ENCODE measurements around the gene DHX32. TPM values are rescaled to one million over a fixed set of nuclear protein-coding genes. Genes with fewer than 3 reads are reported as not detected.

Gene DHX32
- total and polyA plus RNA-seq, 2 experiments from 2014 or later, result 40.6 to 50.8 TPM

GRCh38 chr10:125844751-125845221, 36.3 kb downstream of the DHX32 start:
- no peaks in the 10 kb centered on the region for H4K20me1 ChIP-seq (ENCODE audit: insufficient read depth, poor library complexity, severe bottlenecking)
- no peak overlapping the region for H3K27ac ChIP-seq
- no peaks in the 10 kb centered on the region for H3K4me1 ChIP-seq (ENCODE audit: insufficient read depth)
- no peak for TF ChIP-seq EZH2 (IDR thresholded peaks at IDR 0.05; ENCODE audit: borderline replicate concordance)
- TF ChIP-seq EZH2phosphoT487 (IDR thresholded peaks at IDR 0.05; ENCODE audit: low read depth, severe bottlenecking, unreplicated experiment), result no peak
- TF ChIP-seq, protein P1, sequence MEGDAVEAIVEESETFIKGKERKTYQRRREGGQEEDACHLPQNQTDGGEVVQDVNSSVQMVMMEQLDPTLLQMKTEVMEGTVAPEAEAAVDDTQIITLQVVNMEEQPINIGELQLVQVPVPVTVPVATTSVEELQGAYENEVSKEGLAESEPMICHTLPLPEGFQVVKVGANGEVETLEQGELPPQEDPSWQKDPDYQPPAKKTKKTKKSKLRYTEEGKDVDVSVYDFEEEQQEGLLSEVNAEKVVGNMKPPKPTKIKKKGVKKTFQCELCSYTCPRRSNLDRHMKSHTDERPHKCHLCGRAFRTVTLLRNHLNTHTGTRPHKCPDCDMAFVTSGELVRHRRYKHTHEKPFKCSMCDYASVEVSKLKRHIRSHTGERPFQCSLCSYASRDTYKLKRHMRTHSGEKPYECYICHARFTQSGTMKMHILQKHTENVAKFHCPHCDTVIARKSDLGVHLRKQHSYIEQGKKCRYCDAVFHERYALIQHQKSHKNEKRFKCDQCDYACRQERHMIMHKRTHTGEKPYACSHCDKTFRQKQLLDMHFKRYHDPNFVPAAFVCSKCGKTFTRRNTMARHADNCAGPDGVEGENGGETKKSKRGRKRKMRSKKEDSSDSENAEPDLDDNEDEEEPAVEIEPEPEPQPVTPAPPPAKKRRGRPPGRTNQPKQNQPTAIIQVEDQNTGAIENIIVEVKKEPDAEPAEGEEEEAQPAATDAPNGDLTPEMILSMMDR (IDR thresholded peaks at IDR 0.05; ENCODE audit: poor library complexity), result no peak
- H3K4me2 ChIP-seq, result no peak overlapping the region
- H3K36me3 ChIP-seq (replicated peaks; ENCODE audit: insufficient read depth, low read depth), result no peaks in the 10 kb centered on the region
- DNase-seq (ENCODE audit: low spot score), result no peak
- 92% methylated on average over 7 of the region's 7 CpGs for WGBS (ENCODE audit: low lambda C conversion rate, missing lambda C conversion rate)
- no peaks in the 10 kb centered on the region for H3K79me2 ChIP-seq
- H3K27me3 ChIP-seq, result no peaks in the 10 kb centered on the region
- no peaks in the 10 kb centered on the region for H3K9me3 ChIP-seq (ENCODE audit: low read depth)
- H3K4me3 ChIP-seq, result no peak overlapping the region
- no peaks in the 10 kb centered on the region for H3K9me2 ChIP-seq (replicated peaks; ENCODE audit: insufficient read depth)
- no peak overlapping the region for H2AFZ ChIP-seq

DNA sequence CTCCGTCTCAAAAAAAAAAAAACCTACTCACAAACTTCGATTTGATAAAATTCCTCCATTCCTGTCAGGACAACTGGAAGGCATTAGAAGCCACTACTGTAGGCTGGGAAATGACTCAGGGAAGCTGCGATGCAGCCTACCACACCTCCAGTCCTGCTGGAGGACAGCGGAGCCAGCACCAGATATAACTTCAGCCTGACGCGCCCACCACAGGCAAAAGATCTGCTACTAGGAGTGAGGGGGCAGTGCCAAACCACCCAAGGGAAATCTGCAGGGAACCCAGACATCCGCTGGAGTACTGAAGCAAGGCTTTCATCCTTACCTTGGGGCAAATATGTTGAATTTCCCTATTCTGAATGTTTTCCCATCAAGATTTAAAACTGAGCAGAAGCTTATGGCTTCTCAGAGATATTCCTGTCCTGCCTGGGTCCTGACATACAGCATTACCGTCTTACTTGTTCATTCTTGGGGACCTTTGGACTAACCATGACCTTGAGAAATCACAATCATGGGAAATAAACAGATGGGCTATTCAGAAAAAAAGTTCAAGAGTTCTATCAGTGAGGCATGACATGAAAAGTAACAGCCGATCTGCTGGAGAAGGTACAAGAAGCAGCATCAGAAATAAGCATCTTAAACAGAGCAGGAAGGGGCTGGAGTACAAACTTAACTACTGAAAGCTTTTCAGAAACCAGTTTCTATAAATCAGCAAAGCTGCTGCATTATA, 37.3 kb downstream of the DHX32 start:
- Histone ChIP-seq H3K79me2 (no peaks in the 10 kb centered on the region), H3K9me3 (ENCODE audit: low read depth) (no peaks in the 10 kb centered on the region), H3K4me1 (ENCODE audit: insufficient read depth) (no peaks in the 10 kb centered on the region), H3K27me3 (no peaks in the 10 kb centered on the region), H3K4me2 (no peak overlapping the region), H3K4me3 (no peak overlapping the region), H3K36me3 (replicated peaks; ENCODE audit: insufficient read depth, low read depth) (no peaks in the 10 kb centered on the region), H3K9me2 (replicated peaks; ENCODE audit: insufficient read depth) (no peaks in the 10 kb centered on the region), H3K27ac (no peak overlapping the region), H4K20me1 (ENCODE audit: insufficient read depth, poor library complexity, severe bottlenecking) (no peaks in the 10 kb centered on the region), H2AFZ (no peak overlapping the region)
- WGBS (ENCODE audit: low lambda C conversion rate, missing lambda C conversion rate), result 91% methylated on average over 9 of the region's 9 CpGs
- no peak for DNase-seq (ENCODE audit: low spot score)
- TF ChIP-seq EZH2 (IDR thresholded peaks at IDR 0.05; ENCODE audit: borderline replicate concordance) (no peak), EZH2phosphoT487 (IDR thresholded peaks at IDR 0.05; ENCODE audit: low read depth, severe bottlenecking, unreplicated experiment) (no peak)
- TF ChIP-seq, protein P1 (IDR thresholded peaks at IDR 0.05; ENCODE audit: poor library complexity), result no peak

GRCh38 chr10:125840955-125841354, 40.1 kb downstream of the DHX32 start:
- 83% methylated on average over 3 of the region's 3 CpGs for WGBS (ENCODE audit: low lambda C conversion rate, missing lambda C conversion rate)
- no peak overlapping the region for H3K27ac ChIP-seq

More at GRCh38 chr10:125840955-125841354, 40.1 kb downstream of the DHX32 start:
- Histone ChIP-seq H3K27me3 (no peaks in the 10 kb centered on the region), H4K20me1 (ENCODE audit: insufficient read depth, poor library complexity, severe bottlenecking) (no peaks in the 10 kb centered on the region), H3K79me2 (no peaks in the 10 kb centered on the region), H3K4me2 (no peak overlapping the region), H3K36me3 (replicated peaks; ENCODE audit: insufficient read depth, low read depth) (no peaks in the 10 kb centered on the region), H3K4me3 (no peak overlapping the region), H2AFZ (no peak overlapping the region), H3K9me2 (replicated peaks; ENCODE audit: insufficient read depth) (no peaks in the 10 kb centered on the region), H3K4me1 (ENCODE audit: insufficient read depth) (no peaks in the 10 kb centered on the region), H3K9me3 (ENCODE audit: low read depth) (no peaks in the 10 kb centered on the region)
- TF ChIP-seq EZH2phosphoT487 (IDR thresholded peaks at IDR 0.05; ENCODE audit: low read depth, severe bottlenecking, unreplicated experiment) (no peak), EZH2 (IDR thresholded peaks at IDR 0.05; ENCODE audit: borderline replicate concordance) (no peak)
- TF ChIP-seq, protein P1 (IDR thresholded peaks at IDR 0.05; ENCODE audit: poor library complexity), result no peak
- no peak for DNase-seq (ENCODE audit: low spot score)

Measured in hepatocyte (in vitro differentiated cells).